CD14-positive monocyte (primary cell): ENCODE results near the gene ZNF341. TPM values are rescaled to one million over a fixed set of nuclear protein-coding genes. Genes with fewer than 3 reads are reported as not detected.

ENCODE experiments used
- DNase-seq, 3 donors: peaks; one replicate each; pipeline ENCODE4 v3.0.0-alpha.2; 2011 to 2022
- H2AFZ ChIP-seq: 2 replicates; pipeline ENCODE4 v1.6.0; 2012; ENCODE audit warnings: mild to moderate bottlenecking, low read depth, low read length, inconsistent platforms; ENCODE audit not compliant: insufficient read depth, poor library complexity, severe bottlenecking
- H3K27ac ChIP-seq, 2 donors: 1 replicate in 1 of 2; 2 replicates in 1 of 2; pipeline ENCODE4 v1.5.1; 2012 to 2013; ENCODE audit warnings: low read length in 2 of 2, control low read depth in 1 of 2, inconsistent platforms in 1 of 2, low read depth in 1 of 2, mild to moderate bottlenecking in 1 of 2
- H3K27me3 ChIP-seq, 2 donors: one replicate each; pipeline versions ENCODE4 v1.6.0 to v1.6.1; 2011 to 2013; ENCODE audit warnings: low read length in 2 of 2; ENCODE audit not compliant: control insufficient read depth in 2 of 2, insufficient read depth in 2 of 2
- H3K36me3 ChIP-seq, 2 donors: replicated peaks in 1 of 2; 1 replicate in 1 of 2; 2 replicates in 1 of 2; pipeline versions ENCODE4 v1.5.1 to v1.6.1; 2012 to 2013; ENCODE audit warnings: low read length in 2 of 2, control low read depth in 1 of 2, inconsistent platforms in 1 of 2, mild to moderate bottlenecking in 1 of 2; ENCODE audit not compliant: insufficient read depth in 2 of 2, control insufficient read depth in 1 of 2
- H3K4me1 ChIP-seq, 2 donors: 1 replicate in 1 of 2; 2 replicates in 1 of 2; pipeline versions ENCODE4 v1.5.1 to v1.6.1; 2012 to 2013; ENCODE audit warnings: low read length in 2 of 2, control low read depth in 1 of 2, inconsistent platforms in 1 of 2, mild to moderate bottlenecking in 1 of 2, moderate library complexity in 1 of 2; ENCODE audit not compliant: insufficient read depth in 2 of 2, control insufficient read depth in 1 of 2
- H3K4me2 ChIP-seq: replicated peaks from 2 replicates; pipeline ENCODE3; 2012; ENCODE audit warnings: low read length, moderate library complexity, mild to moderate bottlenecking; ENCODE audit not compliant: poor library complexity, severe bottlenecking; ENCODE audit errors: extremely low read depth
- H3K4me3 ChIP-seq, 3 experiments: fragments of 200-600 bp in 1 of 3; sonication (generic) in 1 of 3; replicated peaks in 1 of 3; 1 replicate in 2 of 3; 2 replicates in 1 of 3; pipeline ENCODE4 v1.5.1; 2011 to 2013; ENCODE audit warnings: low read length in 3 of 3, mild to moderate bottlenecking in 3 of 3, control low read depth in 2 of 3, low read depth in 2 of 3, inconsistent platforms in 1 of 3, moderate library complexity in 1 of 3
- H3K79me2 ChIP-seq: 2 replicates; pipeline ENCODE4 v1.6.0; 2012; ENCODE audit warnings: mild to moderate bottlenecking, control low read depth, inconsistent platforms, low read length, moderate library complexity; ENCODE audit not compliant: insufficient read depth
- H3K9ac ChIP-seq: 2 replicates; pipeline ENCODE4 v1.6.0; 2017; ENCODE audit warnings: low read length, mild to moderate bottlenecking; ENCODE audit not compliant: insufficient read depth, poor library complexity, severe bottlenecking
- H3K9me3 ChIP-seq, 2 donors: replicated peaks in 1 of 2; 1 replicate in 1 of 2; 2 replicates in 1 of 2; pipeline versions ENCODE4 v1.5.1 to v1.6.1; 2012 to 2013; ENCODE audit warnings: low read length in 2 of 2, control low read depth in 1 of 2; ENCODE audit not compliant: control insufficient read depth in 1 of 2, insufficient read depth in 1 of 2
- H4K20me1 ChIP-seq: 2 replicates; pipeline ENCODE4 v1.6.0; 2012; ENCODE audit warnings: mild to moderate bottlenecking, low read length, control low read depth, moderate library complexity; ENCODE audit not compliant: insufficient read depth
- H3K27ac Mint-ChIP-seq, 7 donors: one replicate each; pipeline ENCODE4 v1.8.0; 2020; ENCODE audit warnings: mild to moderate bottlenecking in 7 of 7, mixed read lengths in 7 of 7, moderate library complexity in 6 of 7, inconsistent platforms in 2 of 7
- H3K27me3 Mint-ChIP-seq, 3 donors: one replicate each; pipeline ENCODE4 v1.8.0; 2021 to 2022; ENCODE audit warnings: low read depth in 3 of 3, mild to moderate bottlenecking in 3 of 3, mixed read lengths in 3 of 3, moderate library complexity in 3 of 3, inconsistent platforms in 1 of 3
- H3K36me3 Mint-ChIP-seq, 2 donors: one replicate each; pipeline ENCODE4 v1.8.0; 2020; ENCODE audit warnings: mixed read lengths in 2 of 2, inconsistent platforms in 1 of 2, mild to moderate bottlenecking in 1 of 2
- H3K4me1 Mint-ChIP-seq: one replicate; pipeline ENCODE4 v1.8.0; 2020; ENCODE audit warnings: mild to moderate bottlenecking, mixed read lengths
- H3K4me3 Mint-ChIP-seq, 2 donors: one replicate each; pipeline ENCODE4 v1.8.0; 2020; ENCODE audit warnings: mild to moderate bottlenecking in 2 of 2, mixed read lengths in 2 of 2, moderate library complexity in 1 of 2
- H3K9me3 Mint-ChIP-seq, 7 donors: one replicate each; pipeline ENCODE4 v1.8.0; 2020 to 2022; ENCODE audit warnings: mixed read lengths in 7 of 7, mild to moderate bottlenecking in 6 of 7, moderate library complexity in 6 of 7, inconsistent platforms in 2 of 7
- WGBS: methylation state at CpG from one replicate; pipeline ENCODE4 v1.1.5; 2013; ENCODE audit warnings: missing lambda C conversion rate; ENCODE audit not compliant: insufficient coverage; 5-methylcytosine and 5-hydroxymethylcytosine counted together
- intact Hi-C, 2 donors: fragments of 100-400 bp; cut with micrococcal nuclease; formaldehyde crosslinking; loops; one replicate each; pipeline versions ENCODE4 v1.15.0 to v1.15.1; 2023
- polyA minus RNA-seq: library from RNA; depleted of rRNA, polyadenylated mRNA; stranded (reverse); fragments of >200 nt; gene quantifications from 2 replicates; pipeline ENCODE4 v1.2.3, GENCODE V29; 2012
- polyA plus RNA-seq, 3 donors: library from polyadenylated mRNA; depleted of rRNA in 1 of 3; unstranded in 2 of 3; stranded (reverse) in 1 of 3; fragments of 300-500 nt in 2 of 3; fragments of >200 nt in 1 of 3; fragmentation: Illumina TruSeq in 2 of 3; gene quantifications; 1 replicate in 2 of 3; 2 replicates in 1 of 3; pipeline ENCODE4 v1.2.3, GENCODE V29; 2012 to 2021
- total RNA-seq, 12 experiments: library from RNA in 1 of 12; stranded (reverse) in 1 of 12; fragments of 120-200 nt in 1 of 12; gene quantifications; one replicate each; pipeline ENCODE4 v1.2.4 and lab custom pipeline; 2013 to 2026; ENCODE audit warnings: mixed read lengths in 6 of 12, inconsistent platforms in 1 of 12
- TF ChIP-seq, protein P1 (sequence below): fragments of 200-600 bp; IDR thresholded peaks from one replicate; pipeline ENCODE4 v1.8.0; 2022; ENCODE audit warnings: antibody characterized with exemption, mild to moderate bottlenecking

Gene ZNF341
- total RNA-seq (2013) = 3.3 TPM
- 10 to 100 TPM in 1 of 3 donors, 1 to 10 TPM in 2; 1.1 to 10.3 (median 2.3) TPM for polyA plus RNA-seq
- 4.3 and 5.4 TPM in 2 replicates for polyA minus RNA-seq
- 1.3 to 5.9 (median 3.0) reads per million in 11 experiments for total RNA-seq (lab: John Stamatoyannopoulos, UW)

DNA sequence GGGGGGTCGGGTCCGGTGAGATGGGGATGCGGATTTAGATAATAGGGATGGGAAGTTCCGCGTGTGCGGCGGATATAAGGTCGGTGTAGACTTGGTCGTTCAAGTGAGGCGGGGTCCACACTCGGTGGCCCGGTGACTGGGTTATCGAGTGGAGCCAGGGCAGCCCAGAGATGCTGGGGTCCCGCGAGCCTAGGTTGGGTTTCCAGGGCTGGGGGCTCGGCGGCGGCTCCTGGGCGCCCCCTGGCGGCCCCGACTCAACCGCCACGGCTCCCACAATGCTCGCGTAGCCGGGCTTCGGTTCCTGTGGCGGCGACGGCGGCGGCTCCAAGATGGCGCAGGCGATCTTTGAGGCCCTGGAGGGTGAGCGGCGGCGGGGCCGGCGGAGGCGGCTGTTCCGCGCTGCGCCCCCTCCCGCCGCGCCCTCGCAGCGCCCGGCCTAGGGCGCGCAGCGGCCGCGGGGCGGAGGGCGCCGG, at the start of gene ZNF341:
Gene ZNF341, plus strand, starts transcription at position 304 of the 473 bp plus-strand sequence. Its CDS starts 26 bp downstream, at position 330.
- peaks cover 5 to 12% (median 8%) of the 10 kb centered on the region in 7 donors for H3K9me3 Mint-ChIP-seq
- TF ChIP-seq, protein P1, sequence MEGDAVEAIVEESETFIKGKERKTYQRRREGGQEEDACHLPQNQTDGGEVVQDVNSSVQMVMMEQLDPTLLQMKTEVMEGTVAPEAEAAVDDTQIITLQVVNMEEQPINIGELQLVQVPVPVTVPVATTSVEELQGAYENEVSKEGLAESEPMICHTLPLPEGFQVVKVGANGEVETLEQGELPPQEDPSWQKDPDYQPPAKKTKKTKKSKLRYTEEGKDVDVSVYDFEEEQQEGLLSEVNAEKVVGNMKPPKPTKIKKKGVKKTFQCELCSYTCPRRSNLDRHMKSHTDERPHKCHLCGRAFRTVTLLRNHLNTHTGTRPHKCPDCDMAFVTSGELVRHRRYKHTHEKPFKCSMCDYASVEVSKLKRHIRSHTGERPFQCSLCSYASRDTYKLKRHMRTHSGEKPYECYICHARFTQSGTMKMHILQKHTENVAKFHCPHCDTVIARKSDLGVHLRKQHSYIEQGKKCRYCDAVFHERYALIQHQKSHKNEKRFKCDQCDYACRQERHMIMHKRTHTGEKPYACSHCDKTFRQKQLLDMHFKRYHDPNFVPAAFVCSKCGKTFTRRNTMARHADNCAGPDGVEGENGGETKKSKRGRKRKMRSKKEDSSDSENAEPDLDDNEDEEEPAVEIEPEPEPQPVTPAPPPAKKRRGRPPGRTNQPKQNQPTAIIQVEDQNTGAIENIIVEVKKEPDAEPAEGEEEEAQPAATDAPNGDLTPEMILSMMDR = peak; percentile 92
- peak; percentile 85 to 89 (median 87) for DNase-seq
- peak within 1 kb of the TSS; percentile 95 for H2AFZ ChIP-seq
- H3K27me3 ChIP-seq = no peaks in the 10 kb centered on the region
- H3K4me3 ChIP-seq = peak within 1 kb of the TSS; percentile 50 to 86 (median 86)
- H3K4me2 ChIP-seq = peak within 1 kb of the TSS; percentile 93
- H3K27ac ChIP-seq = peak within 1 kb of the TSS; percentile 83 to 84
- peak within 1 kb of the TSS; percentile 88 to 97 (median 95) for H3K27ac Mint-ChIP-seq
- H3K36me3 Mint-ChIP-seq = peaks cover 5 to 8% of the 10 kb centered on the region in 2 donors
- H3K4me1 Mint-ChIP-seq = peaks cover 34% of the 10 kb centered on the region
- peaks cover 8 to 9% of the 10 kb centered on the region in 2 donors for H3K9me3 ChIP-seq
- H3K79me2 ChIP-seq = peaks cover 18% of the 10 kb centered on the region
- H3K4me1 ChIP-seq = peaks cover 35 to 42% of the 10 kb centered on the region in 2 donors
- peak within 1 kb of the TSS; percentile 71 for H3K9ac ChIP-seq
- peaks cover 0 to 2% (median 2%) of the 10 kb centered on the region in 3 donors for H3K27me3 Mint-ChIP-seq
- 2% methylated on average over 57 of the region's 57 CpGs for WGBS
- intact Hi-C loops = loop anchor here (5.0 to 10.0 kb wide), 4 partner anchors 47 to 261 kb away; partner anchors contain the start of genes ACTL10 (in 1 of the 2), CHMP4B (in 1 of the 2), E2F1 (in 1 of the 2) and RALY (in 1 of the 2)
- peak within 1 kb of the TSS; percentile 85 to 96 for H3K4me3 Mint-ChIP-seq
- no peaks in the 10 kb centered on the region for H4K20me1 ChIP-seq
- H3K36me3 ChIP-seq = peaks cover 0 to 3% of the 10 kb centered on the region in 2 donors

DNA sequence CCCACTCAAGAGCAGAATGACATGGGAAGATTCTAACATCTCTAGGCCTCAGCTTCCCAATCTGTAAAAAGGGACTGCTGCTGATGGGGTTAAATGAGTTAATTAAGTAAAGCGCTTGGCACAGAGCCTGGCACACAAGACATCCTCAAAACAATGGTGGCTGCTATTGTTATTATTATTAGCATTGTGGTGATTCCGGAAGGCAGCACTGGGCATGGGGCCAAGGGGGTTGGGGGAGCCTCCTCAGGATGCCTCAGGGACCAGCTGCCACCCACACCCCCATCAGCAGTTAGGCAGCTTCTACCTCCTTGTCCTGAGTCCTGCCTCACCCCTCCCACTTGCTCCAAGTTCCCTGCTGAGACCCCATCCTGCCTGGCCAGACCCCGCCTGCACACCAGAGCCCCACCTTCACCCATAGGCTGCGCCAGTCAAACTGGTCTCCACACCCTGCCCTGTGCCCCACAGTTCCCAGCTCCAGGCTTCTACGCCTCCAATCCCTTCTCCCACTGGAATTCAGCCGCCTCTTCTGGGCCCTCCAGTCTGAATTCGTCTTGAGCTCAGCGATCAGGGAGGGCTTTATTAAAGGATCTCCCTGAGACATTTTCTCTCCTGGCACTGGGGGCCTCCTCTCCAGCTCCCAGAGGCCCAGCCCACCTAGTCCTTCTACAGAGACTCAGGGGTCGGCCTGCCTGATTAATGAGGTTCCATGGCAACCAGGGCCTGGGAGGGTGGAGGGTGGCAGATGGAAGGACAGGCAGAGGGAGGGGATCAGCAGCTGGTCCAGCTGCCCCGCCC, 47.1 kb upstream of the ZNF341 start:
- Histone ChIP-seq H3K27me3 (no peaks in the 10 kb centered on the region), H3K4me3 (peak overlapping the region in 1 of 3 experiments; percentile 72), H3K79me2 (peaks cover 50% of the 10 kb centered on the region), H2AFZ (peak overlapping the region; percentile 72), H3K36me3 (no peaks in the 10 kb centered on the region), H3K9me3 (no peaks in the 10 kb centered on the region), H3K4me1 (peaks cover 24 to 38% of the 10 kb centered on the region in 2 donors), H3K4me2 (peak overlapping the region; percentile 75), H3K9ac (no peak overlapping the region), H4K20me1 (no peaks in the 10 kb centered on the region), H3K27ac (peak overlapping the region in 1 of 2 donors; percentile 43)
- Mint-ChIP-seq H3K36me3 (peaks cover under 1 to 2% of the 10 kb centered on the region in 2 donors), H3K27me3 (peaks cover 0 to 2% (median 0%) of the 10 kb centered on the region in 3 donors), H3K9me3 (no peaks in the 10 kb centered on the region), H3K4me1 (peaks cover 43% of the 10 kb centered on the region), H3K27ac (peak overlapping the region in 3 of 7 donors; percentile 55 to 69 (median 69)), H3K4me3 (peak overlapping the region in 1 of 2 donors; percentile 31)
- TF ChIP-seq, protein P1 = no peak
- intact Hi-C loops = loop anchor here (5.0 to 10.0 kb wide), 2 partner anchors 38 to 50 kb away; partner anchors contain the start of genes PXMP4 (in 1 of the 2) and ZNF341 (in 1 of the 2)
- WGBS = 66% methylated on average over 8 of the region's 10 CpGs
- DNase-seq = no peak
